GM20000 (cell line): ENCODE data around the gene UNC45B.
"Not testable (repeated sequence)": the region's sequence is repeated elsewhere in the genome, so short reads cannot be mapped to it uniquely, and the experiment has no call there.

Source experiments
- DNase-seq: peaks from one replicate; pipeline ENCODE4 v3.0.0; 2012; ENCODE audit warnings: low spot score
- TF ChIP-seq, protein P1 (sequence below): IDR thresholded peaks from 2 replicates; pipeline ENCODE4 v1.5.1; 2012; ENCODE audit warnings: mild to moderate bottlenecking, control low read depth; ENCODE audit errors: extremely low read depth, missing control alignments

Gene UNC45B

DNA sequence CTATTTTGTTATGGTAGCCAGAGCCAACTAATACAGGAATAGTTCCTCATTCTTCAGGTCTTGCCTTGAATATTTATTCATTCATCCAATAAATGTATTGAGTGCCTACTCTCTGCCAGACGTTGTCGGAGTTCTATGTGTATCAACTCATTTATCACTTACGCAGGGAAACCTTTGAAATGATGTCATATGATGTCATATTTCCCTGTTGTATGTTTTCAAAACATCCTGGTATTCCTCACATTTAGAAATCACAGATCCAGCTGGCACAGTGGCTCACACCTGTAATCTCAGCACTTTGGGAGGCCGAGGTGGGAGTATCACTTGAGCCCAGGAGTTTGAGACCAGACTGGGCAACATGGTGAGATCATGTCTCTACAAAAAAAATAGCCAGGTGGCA, 2.8 kb upstream of the UNC45B start:
- TF ChIP-seq, protein P1, sequence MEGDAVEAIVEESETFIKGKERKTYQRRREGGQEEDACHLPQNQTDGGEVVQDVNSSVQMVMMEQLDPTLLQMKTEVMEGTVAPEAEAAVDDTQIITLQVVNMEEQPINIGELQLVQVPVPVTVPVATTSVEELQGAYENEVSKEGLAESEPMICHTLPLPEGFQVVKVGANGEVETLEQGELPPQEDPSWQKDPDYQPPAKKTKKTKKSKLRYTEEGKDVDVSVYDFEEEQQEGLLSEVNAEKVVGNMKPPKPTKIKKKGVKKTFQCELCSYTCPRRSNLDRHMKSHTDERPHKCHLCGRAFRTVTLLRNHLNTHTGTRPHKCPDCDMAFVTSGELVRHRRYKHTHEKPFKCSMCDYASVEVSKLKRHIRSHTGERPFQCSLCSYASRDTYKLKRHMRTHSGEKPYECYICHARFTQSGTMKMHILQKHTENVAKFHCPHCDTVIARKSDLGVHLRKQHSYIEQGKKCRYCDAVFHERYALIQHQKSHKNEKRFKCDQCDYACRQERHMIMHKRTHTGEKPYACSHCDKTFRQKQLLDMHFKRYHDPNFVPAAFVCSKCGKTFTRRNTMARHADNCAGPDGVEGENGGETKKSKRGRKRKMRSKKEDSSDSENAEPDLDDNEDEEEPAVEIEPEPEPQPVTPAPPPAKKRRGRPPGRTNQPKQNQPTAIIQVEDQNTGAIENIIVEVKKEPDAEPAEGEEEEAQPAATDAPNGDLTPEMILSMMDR: no peak
- DNase-seq: no peak

DNA sequence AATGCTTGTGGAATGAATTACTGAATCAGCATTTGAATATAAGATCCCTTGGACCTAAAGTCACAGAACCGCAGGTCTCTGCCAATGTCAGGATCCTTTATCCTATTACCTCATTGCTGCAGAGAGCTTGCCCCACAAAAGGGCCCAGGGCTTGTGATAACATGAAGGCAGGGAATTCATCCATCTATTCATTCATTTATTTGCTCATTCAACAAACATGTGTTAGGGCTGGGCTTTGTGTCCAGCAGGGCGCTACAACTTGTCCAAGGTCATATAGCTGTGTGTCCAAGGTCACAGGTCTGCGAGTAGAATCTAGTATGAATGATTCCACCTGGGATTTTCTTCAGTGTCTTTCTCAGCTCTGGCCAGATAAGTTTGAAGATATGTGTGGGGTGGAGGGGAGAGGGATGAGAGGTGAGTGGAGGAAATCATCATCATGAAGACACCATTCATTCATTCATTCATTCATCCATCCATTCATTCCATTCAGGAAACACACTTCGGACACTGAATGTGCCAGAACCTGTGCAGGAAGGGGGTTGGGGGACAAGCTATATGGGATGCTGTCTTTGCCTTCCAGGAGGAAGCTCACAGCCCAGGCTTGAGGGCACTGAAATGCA, 1.3 kb upstream of the UNC45B start:
- TF ChIP-seq, protein P1: no peak
- no peak for DNase-seq

DNA sequence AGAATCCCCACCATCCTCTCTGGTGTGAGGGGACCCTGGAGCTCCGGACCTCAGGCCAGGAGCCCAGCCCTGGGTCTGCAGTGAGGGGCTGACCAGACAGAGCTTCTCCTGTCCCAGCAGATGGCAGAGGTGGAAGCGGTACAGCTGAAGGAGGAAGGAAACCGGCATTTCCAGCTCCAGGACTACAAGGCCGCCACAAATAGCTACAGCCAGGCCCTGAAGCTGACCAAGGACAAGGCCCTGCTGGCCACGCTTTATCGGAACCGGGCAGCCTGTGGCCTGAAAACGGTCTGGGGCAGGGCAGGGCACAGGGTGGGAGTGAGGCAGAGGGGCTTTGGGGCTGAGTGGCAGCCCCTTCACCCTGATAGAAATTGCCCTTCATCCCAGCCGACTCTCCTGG, 527 bp downstream of the UNC45B start:
- no peak for DNase-seq
- TF ChIP-seq, protein P1: no peak

DNA sequence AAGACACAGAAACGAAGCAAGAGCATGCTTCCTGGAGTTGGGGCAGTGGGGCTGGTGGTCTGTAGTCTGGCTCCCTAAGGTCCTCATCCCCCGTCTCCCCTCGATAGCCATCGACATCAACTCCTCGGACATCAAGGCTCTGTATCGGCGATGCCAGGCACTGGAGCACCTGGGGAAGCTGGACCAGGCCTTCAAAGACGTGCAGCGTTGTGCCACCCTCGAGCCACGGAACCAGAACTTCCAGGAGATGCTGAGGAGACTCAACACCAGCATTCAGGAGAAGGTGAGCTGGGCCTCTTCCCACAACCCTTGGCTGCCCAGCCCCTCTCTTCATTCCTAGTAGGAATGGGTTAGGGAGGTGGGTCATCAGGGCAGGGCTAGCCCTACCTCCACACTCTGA, 2.3 kb downstream of the UNC45B start:
- no peak for DNase-seq
- TF ChIP-seq, protein P1: no peak

DNA sequence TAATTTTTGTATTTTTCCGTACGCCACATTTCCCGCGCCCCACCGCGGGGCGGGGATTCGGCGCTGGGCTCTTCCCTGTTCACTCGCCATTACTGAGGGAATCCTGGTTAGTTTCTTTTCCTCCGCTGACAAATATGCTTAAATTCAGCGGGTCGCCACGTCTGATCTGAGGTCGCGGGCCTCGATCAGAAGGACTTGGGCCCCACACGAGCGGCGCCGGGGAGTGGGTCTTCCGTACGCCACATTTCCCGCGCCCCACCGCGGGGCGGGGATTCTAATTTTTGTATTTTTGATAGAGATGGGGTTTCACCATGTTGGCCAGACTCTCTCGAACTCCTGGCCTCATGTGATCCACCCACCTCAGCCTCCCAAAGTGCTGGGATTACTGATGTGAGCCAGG, 3.5 kb downstream of the UNC45B start:
- not testable (repeated sequence) for DNase-seq

DNA sequence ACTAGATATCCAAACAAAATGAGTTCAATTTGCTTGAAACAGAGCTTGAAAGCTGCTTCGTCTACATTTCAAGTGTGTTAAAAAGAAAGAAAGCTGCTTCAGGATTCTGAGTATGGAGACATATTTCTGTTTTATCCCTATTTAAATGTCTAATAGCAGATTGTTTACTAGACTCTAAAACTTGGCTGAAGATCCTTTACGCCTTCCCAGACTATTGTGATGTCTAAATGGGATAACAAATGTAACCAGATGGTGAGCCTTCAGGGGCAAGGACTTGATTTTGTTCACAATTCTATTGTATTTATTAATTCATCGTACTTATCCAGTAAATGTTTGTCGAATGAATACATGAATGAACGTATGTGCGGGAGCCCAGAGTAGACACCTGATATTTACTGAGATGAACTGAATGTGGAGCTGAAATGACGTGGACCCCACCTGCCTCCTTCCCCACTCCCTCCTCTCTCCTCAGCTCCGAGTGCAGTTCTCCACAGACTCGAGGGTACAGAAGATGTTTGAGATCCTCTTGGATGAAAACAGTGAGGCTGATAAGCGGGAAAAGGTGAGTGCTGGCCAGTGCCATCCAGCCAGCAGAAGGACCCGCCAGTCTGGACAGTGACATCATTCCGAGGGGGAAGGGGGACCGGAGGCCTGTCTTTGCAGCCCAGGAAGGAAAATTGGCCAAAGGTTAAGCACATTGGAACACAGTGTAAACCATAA, 5.0 kb downstream of the UNC45B start:
- DNase-seq: no peak
- TF ChIP-seq, protein P1: no peak

DNA sequence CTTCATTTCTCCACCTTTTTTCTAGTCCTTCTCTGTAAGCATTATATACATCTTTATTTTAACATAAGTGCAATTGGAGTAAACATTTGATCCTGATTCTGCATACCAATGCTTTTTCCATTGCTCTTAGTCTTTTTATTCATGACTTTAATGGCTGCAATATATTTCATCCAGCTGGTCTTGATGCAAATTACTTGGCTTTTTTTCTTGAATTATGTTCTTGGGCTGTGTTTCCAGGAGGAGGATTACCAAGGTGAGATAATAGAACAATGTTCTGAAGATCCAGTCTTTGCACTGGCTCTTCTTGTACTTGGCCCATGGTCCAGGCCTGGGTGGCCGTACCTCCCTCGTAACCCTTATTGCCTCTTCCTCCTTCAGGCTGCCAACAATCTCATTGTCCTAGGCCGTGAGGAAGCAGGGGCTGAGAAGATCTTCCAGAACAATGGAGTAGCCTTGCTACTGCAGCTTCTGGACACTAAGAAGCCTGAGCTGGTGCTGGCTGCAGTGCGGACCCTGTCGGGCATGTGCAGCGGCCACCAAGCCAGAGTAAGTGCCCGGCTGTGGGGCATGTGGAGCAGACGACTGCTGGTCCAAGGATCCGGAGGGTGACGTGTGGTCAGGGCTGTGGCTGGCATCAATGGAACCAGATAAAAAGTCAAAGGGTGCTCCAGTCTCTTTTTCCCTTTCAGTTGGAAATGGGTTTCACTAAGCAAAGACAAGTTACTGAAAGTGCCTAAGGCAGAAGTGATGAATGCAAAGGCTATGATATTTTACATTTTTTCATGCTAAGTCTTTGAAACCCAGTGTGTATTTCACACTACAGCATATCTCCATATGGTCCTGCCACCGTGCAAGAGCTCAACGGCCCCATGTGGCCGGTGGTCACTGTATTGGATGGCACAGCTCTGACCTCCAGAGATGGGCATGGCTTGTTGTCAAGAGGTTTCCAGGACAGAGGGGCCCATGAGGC, 6.9 kb downstream of the UNC45B start:
- TF ChIP-seq, protein P1: no peak
- no peak for DNase-seq
